Measurements from ENCODE around the gene GUCA2A.

GRCh38 chr1:42136466-42136865, 28.1 kb downstream of the GUCA2A start:
- TF ChIP-seq CTCF (IDR thresholded peaks at IDR 0.05) (no peak), POLR2AphosphoS5 (IDR thresholded peaks at IDR 0.05; ENCODE audit: low read depth, low read length) (no peak), REST (IDR thresholded peaks at IDR 0.05; ENCODE audit: insufficient read depth in 1 of 2, low read depth in 2 of 2, low read length in 1 of 2) (no peak), SIN3A (IDR thresholded peaks at IDR 0.05; ENCODE audit: borderline replicate concordance, insufficient read depth, low read depth, low read length) (no peak)

Measured in Panc1 (cell line).